Activated CD4-positive, alpha-beta T cell treated with anti-CD3 and anti-CD28 coated beads, Interleukin-10, Interleukin-2, amounts not matched to agents 100 ng/mL and 50 ng/mL, durations not matched to agents 16 hours and 8 hours (primary cell): ENCODE data around the gene SRRM2.

ENCODE experiments used
- DNase-seq: peaks from one replicate; pipeline ENCODE4 v3.0.0-alpha.2; 2020

Gene SRRM2

GRCh38 chr16:2752035-2752849 is at the start of gene SRRM2:
SRRM2 (plus strand) TSS chr16:2752638; CDS start chr16:2756365, 3,727 bp downstream.
- DNase-seq: peak; percentile 97

GRCh38 chr16:2702871-2703745 is 49.3 kb upstream of the SRRM2 start:
- no peak for DNase-seq

- no peak for DNase-seq
These were observed 48.1 kb upstream of the SRRM2 start for GRCh38 chr16:2704166-2704982.

GRCh38 chr16:2704983-2705275 is 47.5 kb upstream of the SRRM2 start:
- no peak for DNase-seq

GRCh38 chr16:2705351-2705750 is 47.1 kb upstream of the SRRM2 start:
- DNase-seq: no peak

- DNase-seq: no peak
These were observed 46.4 kb upstream of the SRRM2 start for GRCh38 chr16:2706085-2706484.

GRCh38 chr16:2706611-2707311 is 45.7 kb upstream of the SRRM2 start:
- no peak for DNase-seq

- no peak for DNase-seq
These were observed 44.8 kb upstream of the SRRM2 start for GRCh38 chr16:2707368-2708289.

GRCh38 chr16:2708290-2708639 is 44.2 kb upstream of the SRRM2 start:
- DNase-seq: no peak

GRCh38 chr16:2708955-2709587 is 43.4 kb upstream of the SRRM2 start:
- DNase-seq: no peak

- no peak for DNase-seq
These were observed 42.9 kb upstream of the SRRM2 start for GRCh38 chr16:2709588-2709984.

GRCh38 chr16:2710021-2710710 is 42.3 kb upstream of the SRRM2 start:
- DNase-seq: no peak

GRCh38 chr16:2710711-2711231 is 41.7 kb upstream of the SRRM2 start:
- no peak for DNase-seq

GRCh38 chr16:2711370-2712062 is 40.9 kb upstream of the SRRM2 start:
- no peak for DNase-seq

- no peak for DNase-seq
These were observed 40.4 kb upstream of the SRRM2 start for GRCh38 chr16:2712063-2712441.

GRCh38 chr16:2712546-2712945 is 39.9 kb upstream of the SRRM2 start:
- no peak for DNase-seq

- DNase-seq: no peak
These were observed 38.9 kb upstream of the SRRM2 start for GRCh38 chr16:2713523-2713922.

GRCh38 chr16:2713985-2714774 is 38.3 kb upstream of the SRRM2 start:
- DNase-seq: no peak

- DNase-seq: no peak
These were observed 37.4 kb upstream of the SRRM2 start for GRCh38 chr16:2715064-2715463.
